Measurements from ENCODE around the gene BIRC5. TPM values are rescaled to one million over a fixed set of nuclear protein-coding genes. Genes with fewer than 3 reads are reported as not detected.
A peak's percentile ranks its signal among the peaks of the same experiment; 100 is the strongest.

The BIRC5 gene
- total and polyA plus RNA-seq, 4 experiments from 2014 or later, result 0.18 to 0.32 TPM; not detected in 2

DNA sequence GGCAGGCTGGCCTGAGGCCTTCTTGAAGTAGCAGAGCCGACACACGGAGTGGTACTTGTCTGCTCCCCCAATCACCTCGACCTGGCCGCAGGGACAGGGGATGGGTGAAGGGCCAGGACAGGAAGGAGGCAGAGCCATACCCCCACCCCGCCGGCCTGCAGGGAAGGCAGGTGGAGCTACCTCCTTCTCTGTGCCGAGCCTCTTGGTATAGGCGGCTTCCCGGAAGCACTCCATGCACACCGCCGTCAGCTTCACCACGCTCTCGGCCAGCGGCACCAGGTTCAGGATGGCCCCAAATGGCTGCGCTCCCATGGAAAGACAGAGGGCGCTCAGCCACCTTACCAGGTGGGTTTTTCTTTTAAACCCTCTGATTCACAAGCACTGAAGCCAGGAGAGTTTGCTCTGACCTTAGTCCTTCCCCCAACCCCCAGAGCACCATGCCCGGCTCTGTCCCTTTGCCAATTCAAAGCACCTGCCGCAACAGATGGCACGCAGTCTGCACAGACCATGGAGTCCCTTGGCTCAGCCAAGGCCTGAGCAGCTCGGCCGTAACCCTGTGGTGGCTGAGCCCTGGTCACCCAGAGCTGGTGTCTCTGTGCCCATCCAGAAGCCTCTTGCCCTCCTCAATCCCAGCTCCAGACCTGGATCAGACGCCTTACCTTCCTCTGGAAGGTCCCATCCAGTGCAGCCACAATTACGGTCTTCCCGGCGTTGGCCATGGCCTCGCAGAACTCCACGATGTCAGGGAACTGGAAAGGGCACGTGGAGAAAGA is 39.0 kb upstream of the BIRC5 start:
- intact Hi-C loops (cut with micrococcal nuclease), result no loop called here
- H3K27me3 Mint-ChIP-seq, result no peaks in the 10 kb centered on the region
- no peak overlapping the region for H3K4me3 ChIP-seq (ENCODE audit: low read length in 2 of 2)
- DNase-seq, result no peak
- ChIA-PET POLR2A (ENCODE audit: partially characterized antibody) (interaction anchor here (1.0 to 9.1 kb wide), 6 partner anchors 36 to 61 kb away, joined by 4 to 170 read pairs (median 6); partner anchors contain the start of gene TMC8), CTCF (ENCODE audit: partially characterized antibody) (interaction anchor here (0.6 to 4.8 kb wide), 14 partner anchors 11 to 203 kb away, joined by 3 to 62 read pairs (median 4); partner anchors contain the start of genes AFMID and TK1)
- no peak overlapping the region for H3K4me3 Mint-ChIP-seq
- peaks cover 4% of the 10 kb centered on the region for H3K36me3 ChIP-seq (ENCODE audit: insufficient read depth, low read length)
- no peaks in the 10 kb centered on the region for H3K9me3 ChIP-seq (ENCODE audit: control insufficient read depth in 1 of 2, low read length in 2 of 2)
- peaks cover 45% of the 10 kb centered on the region for H3K4me1 ChIP-seq (ENCODE audit: insufficient read depth, low read length)
- no peaks in the 10 kb centered on the region for H3K9me3 Mint-ChIP-seq
- peaks cover 23 to 64% (median 48%) of the 10 kb centered on the region in 4 donors for H3K4me1 Mint-ChIP-seq
- H3K36me3 Mint-ChIP-seq, result peaks cover 0 to 26% of the 10 kb centered on the region in 2 donors
- no peaks in the 10 kb centered on the region for H3K27me3 ChIP-seq (ENCODE audit: insufficient read depth, low read length)
- H3K27ac ChIP-seq (ENCODE audit: low read depth, low read length), result no peak overlapping the region
- H3K27ac Mint-ChIP-seq, result peak overlapping the region in 1 of 7 donors; percentile 55

DNA sequence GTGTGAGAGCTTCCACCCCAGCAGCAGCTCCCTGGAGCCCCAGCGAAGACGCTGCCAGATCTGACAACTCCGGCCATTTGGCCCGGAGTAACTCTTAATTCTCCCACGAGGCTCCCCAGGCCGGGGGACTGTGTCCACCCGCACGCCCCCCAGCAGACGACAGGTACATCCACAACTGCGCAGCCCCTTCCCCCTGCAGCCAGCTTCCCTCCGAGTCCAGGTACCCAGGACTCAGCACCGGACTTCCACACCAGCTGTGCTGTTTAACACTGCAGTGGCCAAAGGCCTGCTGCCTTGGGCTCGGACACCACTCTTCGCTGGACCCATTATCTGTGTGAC is 38.4 kb upstream of the BIRC5 start:
- Mint-ChIP-seq H3K36me3 (peaks cover 0 to 23% of the 10 kb centered on the region in 2 donors), H3K9me3 (no peaks in the 10 kb centered on the region), H3K27me3 (no peaks in the 10 kb centered on the region), H3K4me3 (no peak overlapping the region), H3K27ac (no peak overlapping the region), H3K4me1 (peaks cover 23 to 58% (median 44%) of the 10 kb centered on the region in 4 donors)
- Histone ChIP-seq H3K4me3 (ENCODE audit: low read length in 2 of 2) (no peak overlapping the region), H3K27ac (ENCODE audit: low read depth, low read length) (no peak overlapping the region), H3K9me3 (ENCODE audit: control insufficient read depth in 1 of 2, low read length in 2 of 2) (no peaks in the 10 kb centered on the region), H3K27me3 (ENCODE audit: insufficient read depth, low read length) (no peaks in the 10 kb centered on the region), H3K4me1 (ENCODE audit: insufficient read depth, low read length) (peaks cover 39% of the 10 kb centered on the region), H3K36me3 (ENCODE audit: insufficient read depth, low read length) (peaks cover 4% of the 10 kb centered on the region)
- no peak for DNase-seq
- intact Hi-C loops (cut with micrococcal nuclease), result no loop called here
- CTCF ChIA-PET (ENCODE audit: partially characterized antibody), result interaction anchor here (0.9 to 4.8 kb wide), 17 partner anchors 11 to 204 kb away, joined by 3 to 62 read pairs (median 7); partner anchors contain the start of genes AFMID and TK1
- POLR2A ChIA-PET (ENCODE audit: partially characterized antibody), result interaction anchor here (1.2 to 9.1 kb wide), 8 partner anchors 36 to 63 kb away, joined by 4 to 170 read pairs (median 10); partner anchors contain the start of gene TMC8

- H3K4me3 ChIP-seq (ENCODE audit: low read length in 2 of 2), result no peak overlapping the region
- H3K36me3 ChIP-seq (ENCODE audit: insufficient read depth, low read length), result no peaks in the 10 kb centered on the region
- H3K9me3 Mint-ChIP-seq, result no peaks in the 10 kb centered on the region
- ChIA-PET POLR2A (ENCODE audit: partially characterized antibody) (interaction anchor here (0.8 to 9.1 kb wide), 13 partner anchors 10 to 158 kb away, joined by 3 to 170 read pairs (median 6); partner anchors contain the start of genes AFMID, TK1 and TMC8), CTCF (ENCODE audit: partially characterized antibody) (interaction anchor here (0.7 to 4.8 kb wide), 29 partner anchors 9 to 607 kb away, joined by 3 to 62 read pairs (median 4); partner anchors contain the start of genes AFMID and TK1)
- H3K27ac ChIP-seq (ENCODE audit: low read depth, low read length), result no peak overlapping the region
- no peak overlapping the region for H3K4me3 Mint-ChIP-seq
- H3K27me3 Mint-ChIP-seq, result no peaks in the 10 kb centered on the region
- peaks cover 0 to 15% of the 10 kb centered on the region in 2 donors for H3K36me3 Mint-ChIP-seq
- peak overlapping the region in 1 of 7 donors; percentile 8 for H3K27ac Mint-ChIP-seq
- no peaks in the 10 kb centered on the region for H3K9me3 ChIP-seq (ENCODE audit: control insufficient read depth in 1 of 2, low read length in 2 of 2)
- peaks cover 35% of the 10 kb centered on the region for H3K4me1 ChIP-seq (ENCODE audit: insufficient read depth, low read length)
- no peaks in the 10 kb centered on the region for H3K27me3 ChIP-seq (ENCODE audit: insufficient read depth, low read length)
- H3K4me1 Mint-ChIP-seq, result peaks cover 24 to 49% (median 38%) of the 10 kb centered on the region in 4 donors
- DNase-seq, result peak; percentile 68 to 77 (median 72)
- intact Hi-C loops (cut with micrococcal nuclease), result loop anchor here (1.0 kb wide), 3 partner anchors 64 to 157 kb away; no protein-coding TSS in a partner anchor
Observed at GRCh38 chr17:78176548-78177025, 37.5 kb upstream of the BIRC5 start.

GRCh38 chr17:78179372-78179771 is 34.7 kb upstream of the BIRC5 start:
- ChIA-PET POLR2A (ENCODE audit: partially characterized antibody) (interaction anchor here (1.1 kb wide), 1 partner anchor 10 kb away, joined by 3 read pairs; no protein-coding TSS in a partner anchor), CTCF (ENCODE audit: partially characterized antibody) (interaction anchor here (0.9 to 4.8 kb wide), 5 partner anchors 10 to 95 kb away, joined by 3 to 62 read pairs (median 7); no protein-coding TSS in a partner anchor)
- Histone ChIP-seq H3K4me3 (ENCODE audit: low read length in 2 of 2) (no peak overlapping the region), H3K27me3 (ENCODE audit: insufficient read depth, low read length) (no peaks in the 10 kb centered on the region), H3K27ac (ENCODE audit: low read depth, low read length) (no peak overlapping the region), H3K4me1 (ENCODE audit: insufficient read depth, low read length) (peaks cover 11% of the 10 kb centered on the region), H3K9me3 (ENCODE audit: control insufficient read depth in 1 of 2, low read length in 2 of 2) (no peaks in the 10 kb centered on the region), H3K36me3 (ENCODE audit: insufficient read depth, low read length) (no peaks in the 10 kb centered on the region)
- H3K27me3 Mint-ChIP-seq, result no peaks in the 10 kb centered on the region
- peaks cover 4 to 22% (median 12%) of the 10 kb centered on the region in 4 donors for H3K4me1 Mint-ChIP-seq
- no peaks in the 10 kb centered on the region for H3K36me3 Mint-ChIP-seq
- H3K4me3 Mint-ChIP-seq, result no peak overlapping the region
- no peaks in the 10 kb centered on the region for H3K9me3 Mint-ChIP-seq
- no peak for DNase-seq
- no peak overlapping the region for H3K27ac Mint-ChIP-seq
- intact Hi-C loops (cut with micrococcal nuclease), result no loop called here

- Histone ChIP-seq H3K27ac (ENCODE audit: low read depth, low read length) (no peak overlapping the region), H3K4me1 (ENCODE audit: insufficient read depth, low read length) (peaks cover 9% of the 10 kb centered on the region), H3K9me3 (ENCODE audit: control insufficient read depth in 1 of 2, low read length in 2 of 2) (no peaks in the 10 kb centered on the region), H3K4me3 (ENCODE audit: low read length in 2 of 2) (no peak overlapping the region), H3K27me3 (ENCODE audit: insufficient read depth, low read length) (no peaks in the 10 kb centered on the region), H3K36me3 (ENCODE audit: insufficient read depth, low read length) (no peaks in the 10 kb centered on the region)
- intact Hi-C loops (cut with micrococcal nuclease), result no loop called here
- no peaks in the 10 kb centered on the region for H3K36me3 Mint-ChIP-seq
- peaks cover 4 to 16% (median 11%) of the 10 kb centered on the region in 4 donors for H3K4me1 Mint-ChIP-seq
- ChIA-PET CTCF (ENCODE audit: partially characterized antibody) (interaction anchor here (1.1 to 2.8 kb wide), 2 partner anchors 67 to 95 kb away, joined by 4 to 7 read pairs; no protein-coding TSS in a partner anchor), POLR2A (ENCODE audit: partially characterized antibody) (interaction anchor here (1.0 kb wide), 1 partner anchor 10 kb away, joined by 3 read pairs; no protein-coding TSS in a partner anchor)
- no peaks in the 10 kb centered on the region for H3K9me3 Mint-ChIP-seq
- peak overlapping the region in 2 of 8 donors; percentile 4 to 25 for H3K4me3 Mint-ChIP-seq
- no peak for DNase-seq
- peak overlapping the region in 1 of 7 donors; percentile 61 for H3K27ac Mint-ChIP-seq
- no peaks in the 10 kb centered on the region for H3K27me3 Mint-ChIP-seq
Observed at GRCh38 chr17:78180083-78180482, 34.0 kb upstream of the BIRC5 start.

GRCh38 chr17:78180508-78180907 is 33.5 kb upstream of the BIRC5 start:
- no peaks in the 10 kb centered on the region for H3K36me3 Mint-ChIP-seq
- no peak overlapping the region for H3K27ac ChIP-seq (ENCODE audit: low read depth, low read length)
- no peak overlapping the region for H3K4me3 ChIP-seq (ENCODE audit: low read length in 2 of 2)
- no peaks in the 10 kb centered on the region for H3K36me3 ChIP-seq (ENCODE audit: insufficient read depth, low read length)
- POLR2A ChIA-PET (ENCODE audit: partially characterized antibody), result interaction anchor here (1.0 kb wide), 1 partner anchor 11 kb away, joined by 3 read pairs; no protein-coding TSS in a partner anchor
- DNase-seq, result no peak
- CTCF ChIA-PET (ENCODE audit: partially characterized antibody), result interaction anchor here (0.7 to 2.8 kb wide), 3 partner anchors 12 to 95 kb away, joined by 3 to 7 read pairs (median 4); no protein-coding TSS in a partner anchor
- peak overlapping the region in 2 of 7 donors; percentile 61 to 74 for H3K27ac Mint-ChIP-seq
- H3K4me3 Mint-ChIP-seq, result peak overlapping the region in 2 of 8 donors; percentile 4 to 25
- no peaks in the 10 kb centered on the region for H3K9me3 ChIP-seq (ENCODE audit: control insufficient read depth in 1 of 2, low read length in 2 of 2)
- H3K9me3 Mint-ChIP-seq, result no peaks in the 10 kb centered on the region
- peaks cover 9% of the 10 kb centered on the region for H3K4me1 ChIP-seq (ENCODE audit: insufficient read depth, low read length)
- H3K27me3 ChIP-seq (ENCODE audit: insufficient read depth, low read length), result no peaks in the 10 kb centered on the region
- H3K4me1 Mint-ChIP-seq, result peaks cover 4 to 16% (median 10%) of the 10 kb centered on the region in 4 donors
- H3K27me3 Mint-ChIP-seq, result no peaks in the 10 kb centered on the region
- intact Hi-C loops (cut with micrococcal nuclease), result no loop called here

All from CD4-positive, alpha-beta memory T cell (primary cell).